Liver (tissue), 9 donors: ENCODE results near the gene PLEKHB2. TPM values are rescaled to one million over a fixed set of nuclear protein-coding genes. Genes with fewer than 3 reads are reported as not detected.

Experiments
- DNase-seq: peaks from one replicate; pipeline ENCODE4 v3.0.0-alpha.2; 2017; ENCODE audit warnings: low spot score
- H3K27ac ChIP-seq, 2 donors: one replicate each; pipeline ENCODE4 v1.7.0; 2013; ENCODE audit warnings: inconsistent platforms in 2 of 2, low read length in 2 of 2, control low read depth in 1 of 2, low read depth in 1 of 2, mild to moderate bottlenecking in 1 of 2
- H3K27me3 ChIP-seq, 4 donors: one replicate each; pipeline versions ENCODE4 v1.6.1 to v1.7.0; 2013; ENCODE audit warnings: low read length in 3 of 4, inconsistent platforms in 1 of 4, mild to moderate bottlenecking in 1 of 4, moderate library complexity in 1 of 4; ENCODE audit not compliant: control insufficient read depth in 4 of 4, insufficient read depth in 4 of 4
- H3K36me3 ChIP-seq, 4 donors: one replicate each; pipeline versions ENCODE4 v1.6.1 to v1.7.0; 2013; ENCODE audit warnings: low read length in 3 of 4, mild to moderate bottlenecking in 3 of 4, low read depth in 1 of 4, moderate library complexity in 1 of 4; ENCODE audit not compliant: control insufficient read depth in 4 of 4, insufficient read depth in 3 of 4
- H3K4me1 ChIP-seq, 4 donors: one replicate each; pipeline versions ENCODE4 v1.6.1 to v1.7.0; 2013; ENCODE audit warnings: low read length in 3 of 4, mild to moderate bottlenecking in 3 of 4, moderate library complexity in 1 of 4; ENCODE audit not compliant: control insufficient read depth in 4 of 4, insufficient read depth in 4 of 4
- H3K4me3 ChIP-seq, 3 donors: one replicate each; pipeline versions ENCODE4 v1.6.1 to v1.7.0; 2013; ENCODE audit warnings: low read length in 3 of 3, control low read depth in 1 of 3, low read depth in 1 of 3, mild to moderate bottlenecking in 1 of 3
- H3K9ac ChIP-seq, 2 donors: one replicate each; pipeline ENCODE4 v1.7.0; 2013; ENCODE audit warnings: low read length in 2 of 2, mild to moderate bottlenecking in 2 of 2, moderate library complexity in 2 of 2, control low read depth in 1 of 2, low read depth in 1 of 2
- H3K9me3 ChIP-seq, 4 donors: one replicate each; pipeline versions ENCODE4 v1.6.1 to v1.7.0; 2013; ENCODE audit warnings: low read length in 3 of 4; ENCODE audit not compliant: control insufficient read depth in 4 of 4
- EGR1 ChIP-seq, 2 donors: IDR thresholded peaks; 2 replicates each; pipeline ENCODE4 v1.6.1; 2016 to 2018; ENCODE audit warnings: antibody characterized with exemption in 2 of 2, low read depth in 2 of 2
- FOXA1 ChIP-seq: IDR thresholded peaks from 2 replicates; pipeline ENCODE4 v1.6.1; 2016; ENCODE audit warnings: antibody characterized with exemption
- FOXA2 ChIP-seq: IDR thresholded peaks from 2 replicates; pipeline ENCODE4 v1.6.1; 2016; ENCODE audit warnings: antibody characterized with exemption
- GABPA ChIP-seq, 2 donors: IDR thresholded peaks in 1 of 2; conservative IDR thresholded peaks in 1 of 2; 2 replicates each; pipeline ENCODE4 v1.6.1; 2016; ENCODE audit warnings: antibody characterized with exemption in 2 of 2, mild to moderate bottlenecking in 1 of 2, moderate library complexity in 1 of 2
- HNF4A ChIP-seq, 2 donors: conservative IDR thresholded peaks; 2 replicates each; pipeline ENCODE4 v1.6.1; 2016; ENCODE audit warnings: antibody characterized with exemption in 2 of 2, mild to moderate bottlenecking in 2 of 2
- HNF4G ChIP-seq: IDR thresholded peaks from 2 replicates; pipeline ENCODE4 v1.6.1; 2016; ENCODE audit warnings: antibody characterized with exemption
- JUND ChIP-seq, 2 donors: IDR thresholded peaks; 2 replicates each; pipeline ENCODE4 v1.6.1; 2016; ENCODE audit warnings: antibody characterized with exemption in 2 of 2
- NR2F2 ChIP-seq: IDR thresholded peaks from 2 replicates; pipeline ENCODE4 v1.6.1; 2016; ENCODE audit warnings: antibody characterized with exemption
- RAD21 ChIP-seq, 2 donors: IDR thresholded peaks; 2 replicates each; pipeline ENCODE4 v1.6.1; 2016; ENCODE audit warnings: antibody characterized with exemption in 2 of 2, mild to moderate bottlenecking in 2 of 2
- RXRA ChIP-seq, 2 donors: IDR thresholded peaks; 2 replicates each; pipeline ENCODE4 v1.6.1; 2017 to 2018; ENCODE audit warnings: antibody characterized with exemption in 2 of 2, mild to moderate bottlenecking in 1 of 2
- SP1 ChIP-seq: IDR thresholded peaks from 2 replicates; pipeline ENCODE4 v1.6.1; 2018; ENCODE audit warnings: antibody characterized with exemption, mild to moderate bottlenecking
- TAF1 ChIP-seq: conservative IDR thresholded peaks from 2 replicates; pipeline ENCODE4 v1.6.1; 2016; ENCODE audit warnings: antibody characterized with exemption, mild to moderate bottlenecking
- YY1 ChIP-seq: IDR thresholded peaks from 2 replicates; pipeline ENCODE4 v1.6.1; 2016; ENCODE audit warnings: antibody characterized with exemption, mild to moderate bottlenecking
- WGBS: extraction: QIAGEN DNeasy Blood & Tissue Kit; methylation state at CpG from one replicate; pipeline ENCODE4 v1.1.7; 2013; 5-methylcytosine and 5-hydroxymethylcytosine counted together
- polyA plus RNA-seq, 2 donors: library from polyadenylated mRNA; stranded (reverse) in 1 of 2; unstranded in 1 of 2; fragments of 200-250 nt in 1 of 2; fragments of >200 nt in 1 of 2; fragmentation: Nextera tagmentation in 1 of 2; extraction: Ambion mirVana in 1 of 2; gene quantifications; one replicate each; pipeline versions ENCODE4 v1.2.1 to v1.2.3, GENCODE V29; 2013 to 2015
- total RNA-seq, 2 donors: library from RNA; depleted of rRNA; stranded (reverse); fragments of >200 nt; gene quantifications; one replicate each; pipeline ENCODE4 v1.2.3, GENCODE V29; 2014
- TF ChIP-seq, protein P1 (sequence below): IDR thresholded peaks from 2 replicates; pipeline ENCODE4 v1.6.1; 2016; ENCODE audit warnings: antibody characterized with exemption, mild to moderate bottlenecking
- TF ChIP-seq, protein P2 (sequence below): IDR thresholded peaks from 2 replicates; pipeline ENCODE4 v1.6.1; 2016; ENCODE audit warnings: antibody characterized with exemption
- TF ChIP-seq, protein P3 (sequence below): fragments of 150-350 bp; IDR thresholded peaks from 2 replicates; pipeline ENCODE4 v1.5.1; 2017; ENCODE audit warnings: improper control_type of control experiment, low read depth, low read length; ENCODE audit not compliant: missing input control
- TF ChIP-seq, protein P4 (sequence below): IDR thresholded peaks from 2 replicates; pipeline ENCODE4 v1.6.1; 2016; ENCODE audit warnings: antibody characterized with exemption
- TF ChIP-seq, protein P5 (sequence below): IDR thresholded peaks from 2 replicates; pipeline ENCODE4 v1.6.1; 2016; ENCODE audit warnings: antibody characterized with exemption
- donor health status: healthy.
- donor health status: healthy.
- donor health status: healthy.
- donor health status: healthy.
- donor health status: healthy.

Gene PLEKHB2
- total and polyA plus RNA-seq, 4 donors: 8.6 to 34.9 (median 18.8) TPM

DNA sequence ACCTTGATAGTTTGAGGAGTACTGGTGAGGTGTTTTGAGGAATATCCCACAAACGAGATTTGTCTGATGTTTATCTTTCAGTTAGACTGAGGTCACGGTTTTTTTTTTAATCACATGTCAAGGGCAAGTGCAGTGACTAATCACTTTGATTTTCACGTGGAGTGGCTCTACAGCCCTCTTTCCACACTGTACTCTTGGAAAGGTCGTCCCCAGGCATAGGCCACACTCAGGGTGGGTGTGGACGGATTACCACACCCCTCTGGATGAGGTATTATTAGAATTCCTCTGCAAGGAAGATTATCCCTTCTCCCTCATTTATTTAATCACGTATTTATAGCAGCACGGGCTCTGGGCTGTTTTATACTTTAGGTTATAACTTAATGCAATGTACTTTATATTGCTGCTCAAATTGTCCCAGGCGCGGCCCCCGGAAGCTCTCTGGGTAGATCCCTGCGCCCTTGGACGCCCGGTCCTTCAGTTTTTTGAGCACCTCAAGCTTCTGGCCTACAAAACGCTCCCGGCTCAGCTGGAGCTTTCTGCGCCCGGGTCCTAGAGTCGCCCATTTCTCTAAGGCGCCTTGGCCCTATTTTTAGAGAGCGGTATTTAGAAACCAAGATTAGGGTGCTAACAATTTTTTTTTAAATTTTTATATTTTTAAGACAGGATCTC lies 515 bp upstream of the PLEKHB2 start:
- H3K9me3 ChIP-seq: no peaks in the 10 kb centered on the region
- WGBS: under 1% methylated on average over 20 of the region's 20 CpGs
- H3K36me3 ChIP-seq: no peaks in the 10 kb centered on the region
- DNase-seq: peak; percentile 37
- H3K4me1 ChIP-seq: peaks cover 0 to 19% (median 11%) of the 10 kb centered on the region in 4 donors
- TF ChIP-seq NR2F2: peak; percentile 24
- no peak for TF ChIP-seq FOXA1
- peak in 1 of 2 donors; percentile 12 for TF ChIP-seq GABPA (IDR thresholded peaks at IDR 0.05 in 1 of 2, conservative IDR thresholded peaks at IDR 0.05 in 1 of 2)
- peak; percentile 43 to 74 for TF ChIP-seq JUND (IDR thresholded peaks at IDR 0.05)
- TF ChIP-seq, protein P1, sequence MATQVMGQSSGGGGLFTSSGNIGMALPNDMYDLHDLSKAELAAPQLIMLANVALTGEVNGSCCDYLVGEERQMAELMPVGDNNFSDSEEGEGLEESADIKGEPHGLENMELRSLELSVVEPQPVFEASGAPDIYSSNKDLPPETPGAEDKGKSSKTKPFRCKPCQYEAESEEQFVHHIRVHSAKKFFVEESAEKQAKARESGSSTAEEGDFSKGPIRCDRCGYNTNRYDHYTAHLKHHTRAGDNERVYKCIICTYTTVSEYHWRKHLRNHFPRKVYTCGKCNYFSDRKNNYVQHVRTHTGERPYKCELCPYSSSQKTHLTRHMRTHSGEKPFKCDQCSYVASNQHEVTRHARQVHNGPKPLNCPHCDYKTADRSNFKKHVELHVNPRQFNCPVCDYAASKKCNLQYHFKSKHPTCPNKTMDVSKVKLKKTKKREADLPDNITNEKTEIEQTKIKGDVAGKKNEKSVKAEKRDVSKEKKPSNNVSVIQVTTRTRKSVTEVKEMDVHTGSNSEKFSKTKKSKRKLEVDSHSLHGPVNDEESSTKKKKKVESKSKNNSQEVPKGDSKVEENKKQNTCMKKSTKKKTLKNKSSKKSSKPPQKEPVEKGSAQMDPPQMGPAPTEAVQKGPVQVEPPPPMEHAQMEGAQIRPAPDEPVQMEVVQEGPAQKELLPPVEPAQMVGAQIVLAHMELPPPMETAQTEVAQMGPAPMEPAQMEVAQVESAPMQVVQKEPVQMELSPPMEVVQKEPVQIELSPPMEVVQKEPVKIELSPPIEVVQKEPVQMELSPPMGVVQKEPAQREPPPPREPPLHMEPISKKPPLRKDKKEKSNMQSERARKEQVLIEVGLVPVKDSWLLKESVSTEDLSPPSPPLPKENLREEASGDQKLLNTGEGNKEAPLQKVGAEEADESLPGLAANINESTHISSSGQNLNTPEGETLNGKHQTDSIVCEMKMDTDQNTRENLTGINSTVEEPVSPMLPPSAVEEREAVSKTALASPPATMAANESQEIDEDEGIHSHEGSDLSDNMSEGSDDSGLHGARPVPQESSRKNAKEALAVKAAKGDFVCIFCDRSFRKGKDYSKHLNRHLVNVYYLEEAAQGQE: peak; percentile 13
- TF ChIP-seq HNF4A (conservative IDR thresholded peaks at IDR 0.05): peak; percentile 45 to 49
- TF ChIP-seq YY1: peak; percentile 39
- TF ChIP-seq, protein P2, sequence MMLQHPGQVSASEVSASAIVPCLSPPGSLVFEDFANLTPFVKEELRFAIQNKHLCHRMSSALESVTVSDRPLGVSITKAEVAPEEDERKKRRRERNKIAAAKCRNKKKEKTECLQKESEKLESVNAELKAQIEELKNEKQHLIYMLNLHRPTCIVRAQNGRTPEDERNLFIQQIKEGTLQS: peak; percentile 60
- peak; percentile 53 to 60 for TF ChIP-seq RXRA (IDR thresholded peaks at IDR 0.05)
- peak; percentile 36 for TF ChIP-seq SP1
- TF ChIP-seq TAF1: no peak
- TF ChIP-seq EGR1 (IDR thresholded peaks at IDR 0.05; ENCODE audit: low read depth in 2 of 2): peak in 1 of 2 donors; percentile 9
- TF ChIP-seq, protein P3, sequence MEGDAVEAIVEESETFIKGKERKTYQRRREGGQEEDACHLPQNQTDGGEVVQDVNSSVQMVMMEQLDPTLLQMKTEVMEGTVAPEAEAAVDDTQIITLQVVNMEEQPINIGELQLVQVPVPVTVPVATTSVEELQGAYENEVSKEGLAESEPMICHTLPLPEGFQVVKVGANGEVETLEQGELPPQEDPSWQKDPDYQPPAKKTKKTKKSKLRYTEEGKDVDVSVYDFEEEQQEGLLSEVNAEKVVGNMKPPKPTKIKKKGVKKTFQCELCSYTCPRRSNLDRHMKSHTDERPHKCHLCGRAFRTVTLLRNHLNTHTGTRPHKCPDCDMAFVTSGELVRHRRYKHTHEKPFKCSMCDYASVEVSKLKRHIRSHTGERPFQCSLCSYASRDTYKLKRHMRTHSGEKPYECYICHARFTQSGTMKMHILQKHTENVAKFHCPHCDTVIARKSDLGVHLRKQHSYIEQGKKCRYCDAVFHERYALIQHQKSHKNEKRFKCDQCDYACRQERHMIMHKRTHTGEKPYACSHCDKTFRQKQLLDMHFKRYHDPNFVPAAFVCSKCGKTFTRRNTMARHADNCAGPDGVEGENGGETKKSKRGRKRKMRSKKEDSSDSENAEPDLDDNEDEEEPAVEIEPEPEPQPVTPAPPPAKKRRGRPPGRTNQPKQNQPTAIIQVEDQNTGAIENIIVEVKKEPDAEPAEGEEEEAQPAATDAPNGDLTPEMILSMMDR: no peak
- peak in 1 of 2 donors; percentile 19 for TF ChIP-seq RAD21 (IDR thresholded peaks at IDR 0.05)
- no peak for TF ChIP-seq HNF4G
- TF ChIP-seq, protein P4, sequence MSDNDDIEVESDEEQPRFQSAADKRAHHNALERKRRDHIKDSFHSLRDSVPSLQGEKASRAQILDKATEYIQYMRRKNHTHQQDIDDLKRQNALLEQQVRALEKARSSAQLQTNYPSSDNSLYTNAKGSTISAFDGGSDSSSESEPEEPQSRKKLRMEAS: peak; percentile 33
- TF ChIP-seq, protein P5, sequence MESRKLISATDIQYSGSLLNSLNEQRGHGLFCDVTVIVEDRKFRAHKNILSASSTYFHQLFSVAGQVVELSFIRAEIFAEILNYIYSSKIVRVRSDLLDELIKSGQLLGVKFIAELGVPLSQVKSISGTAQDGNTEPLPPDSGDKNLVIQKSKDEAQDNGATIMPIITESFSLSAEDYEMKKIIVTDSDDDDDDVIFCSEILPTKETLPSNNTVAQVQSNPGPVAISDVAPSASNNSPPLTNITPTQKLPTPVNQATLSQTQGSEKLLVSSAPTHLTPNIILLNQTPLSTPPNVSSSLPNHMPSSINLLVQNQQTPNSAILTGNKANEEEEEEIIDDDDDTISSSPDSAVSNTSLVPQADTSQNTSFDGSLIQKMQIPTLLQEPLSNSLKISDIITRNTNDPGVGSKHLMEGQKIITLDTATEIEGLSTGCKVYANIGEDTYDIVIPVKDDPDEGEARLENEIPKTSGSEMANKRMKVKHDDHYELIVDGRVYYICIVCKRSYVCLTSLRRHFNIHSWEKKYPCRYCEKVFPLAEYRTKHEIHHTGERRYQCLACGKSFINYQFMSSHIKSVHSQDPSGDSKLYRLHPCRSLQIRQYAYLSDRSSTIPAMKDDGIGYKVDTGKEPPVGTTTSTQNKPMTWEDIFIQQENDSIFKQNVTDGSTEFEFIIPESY: no peak
- no peak for TF ChIP-seq FOXA2
- H3K9ac ChIP-seq: peak overlapping the region; percentile 51 to 75
- peak overlapping the region in 2 of 3 donors; percentile 65 to 79 for H3K4me3 ChIP-seq
- H3K27me3 ChIP-seq: no peaks in the 10 kb centered on the region
- peak overlapping the region; percentile 93 to 97 for H3K27ac ChIP-seq
